IMR-90 (cell line): ENCODE results near the gene NBEA. TPM values are rescaled to one million over a fixed set of nuclear protein-coding genes. Genes with fewer than 3 reads are reported as not detected.
A peak's percentile ranks its signal among the peaks of the same experiment; 100 is the strongest.

Experiments
- ATAC-seq: fragments of 200-7000 bp; cut with Tn5 transposase; 2 replicates; pipeline ENCODE4 v1.9.1; 2020; ENCODE audit warnings: low read depth, mild to moderate bottlenecking, moderate library complexity
- BruUV-seq: library from RNA; stranded (reverse); fragments of 400-500 nt; replicated peaks from 2 replicates; lab custom pipeline; 2021; lab: Mats Ljungman, UMichigan
- CTCF ChIA-PET: fragments of 300-600 bp; formaldehyde crosslinking; extraction: SDS; loops from one replicate; lab custom pipeline; 2021; ENCODE audit warnings: antibody characterized with exemption; lab: Yijun Ruan, JAX
- POLR2A ChIA-PET: fragments of 300-600 bp; sonication (Branson Sonifier 250); formaldehyde crosslinking; loops from one replicate; lab custom pipeline; 2022; ENCODE audit warnings: antibody characterized with exemption; ENCODE audit not compliant: unreplicated experiment; lab: Charles Lee
- DNase-seq: peaks from one replicate; pipeline ENCODE4 v3.0.0; 2013
- H2AFZ ChIP-seq: replicated peaks from 2 replicates; pipeline ENCODE3; 2013; ENCODE audit warnings: low read length, mild to moderate bottlenecking; ENCODE audit not compliant: poor library complexity
- H2AK5ac ChIP-seq: 2 replicates; pipeline ENCODE4 v1.6.1; 2013; ENCODE audit warnings: low read depth, low read length, inconsistent platforms
- H2AK9ac ChIP-seq: replicated peaks from 2 replicates; pipeline ENCODE3; 2013; ENCODE audit warnings: mild to moderate bottlenecking, low read depth, low read length, moderate library complexity; ENCODE audit not compliant: poor library complexity
- H2BK120ac ChIP-seq: 2 replicates; pipeline ENCODE4 v1.6.1; 2013; ENCODE audit warnings: low read depth, low read length, inconsistent platforms
- H2BK15ac ChIP-seq: 3 replicates; pipeline ENCODE4 v1.6.1; 2013; ENCODE audit warnings: low read depth, low read length, inconsistent platforms
- H2BK20ac ChIP-seq: 2 replicates; pipeline ENCODE4 v1.6.1; 2013; ENCODE audit warnings: low read depth, mild to moderate bottlenecking, inconsistent platforms, low read length, moderate library complexity
- H2BK5ac ChIP-seq: 2 replicates; pipeline ENCODE4 v1.6.1; 2013; ENCODE audit warnings: mild to moderate bottlenecking, low read depth, low read length, inconsistent platforms; ENCODE audit not compliant: poor library complexity, severe bottlenecking
- H3K14ac ChIP-seq: replicated peaks from 2 replicates; pipeline ENCODE4 v1.6.1; 2013; ENCODE audit warnings: low read depth, low read length, inconsistent platforms
- H3K18ac ChIP-seq: 2 replicates; pipeline ENCODE4 v1.6.1; 2013; ENCODE audit warnings: low read depth, low read length, control low read depth
- H3K23ac ChIP-seq: 2 replicates; pipeline ENCODE4 v1.6.1; 2013; ENCODE audit warnings: low read depth, low read length, inconsistent platforms
- H3K27ac ChIP-seq: 2 replicates; pipeline ENCODE4 v1.5.1; 2013; ENCODE audit warnings: mild to moderate bottlenecking, control low read depth, low read length; ENCODE audit not compliant: insufficient read depth
- H3K27me3 ChIP-seq: 2 replicates; pipeline ENCODE4 v1.6.1; 2013; ENCODE audit warnings: low read length; ENCODE audit not compliant: control insufficient read depth, insufficient read depth
- H3K36me3 ChIP-seq: 2 replicates; pipeline ENCODE4 v1.6.1; 2013; ENCODE audit warnings: low read length, mixed read lengths; ENCODE audit not compliant: control insufficient read depth, insufficient read depth
- H3K4ac ChIP-seq: 2 replicates; pipeline ENCODE4 v1.6.1; 2013; ENCODE audit warnings: low read depth, low read length, inconsistent platforms
- H3K4me1 ChIP-seq: 2 replicates; pipeline ENCODE4 v1.6.1; 2013; ENCODE audit warnings: low read length, mixed read lengths; ENCODE audit not compliant: control insufficient read depth, insufficient read depth
- H3K4me2 ChIP-seq: 2 replicates; pipeline ENCODE4 v1.6.1; 2013; ENCODE audit warnings: low read depth, mild to moderate bottlenecking, control low read depth, low read length, moderate library complexity
- H3K4me3 ChIP-seq: 2 replicates; pipeline ENCODE4 v1.5.1; 2013; ENCODE audit warnings: low read depth, mild to moderate bottlenecking, control low read depth, low read length, moderate library complexity; ENCODE audit not compliant: insufficient read depth
- H3K56ac ChIP-seq: 2 replicates; pipeline ENCODE4 v1.6.1; 2013; ENCODE audit warnings: low read length, inconsistent platforms; ENCODE audit not compliant: insufficient read depth; ENCODE audit errors: extremely low read depth
- H3K79me1 ChIP-seq, 2 experiments: 2 replicates each; pipeline ENCODE4 v1.6.1; 2013; ENCODE audit warnings: low read length in 2 of 2, inconsistent platforms in 1 of 2, low read depth in 1 of 2
- H3K9ac ChIP-seq: 2 replicates; pipeline ENCODE4 v1.6.1; 2013; ENCODE audit warnings: low read depth, low read length, control low read depth
- H3K9me1 ChIP-seq: 2 replicates; pipeline ENCODE4 v1.6.1; 2013; ENCODE audit warnings: low read length, inconsistent platforms; ENCODE audit not compliant: insufficient read depth
- H3K9me3 ChIP-seq: 2 replicates; pipeline ENCODE4 v1.6.1; 2013; ENCODE audit warnings: low read length; ENCODE audit not compliant: control insufficient read depth, insufficient read depth
- H4K20me1 ChIP-seq: 2 replicates; pipeline ENCODE4 v1.6.1; 2013; ENCODE audit warnings: low read length, inconsistent platforms; ENCODE audit not compliant: insufficient read depth
- H4K5ac ChIP-seq: 2 replicates; pipeline ENCODE4 v1.6.1; 2013; ENCODE audit warnings: mild to moderate bottlenecking, low read depth, low read length, control low read depth
- H4K8ac ChIP-seq, 2 experiments: 2 replicates each; pipeline ENCODE4 v1.6.1; 2013; ENCODE audit warnings: low read depth in 2 of 2, low read length in 2 of 2, control low read depth in 1 of 2, inconsistent platforms in 1 of 2
- H4K91ac ChIP-seq: 2 replicates; pipeline ENCODE4 v1.6.1; 2013; ENCODE audit warnings: low read depth, low read length, inconsistent platforms; ENCODE audit not compliant: insufficient read depth
- BHLHE40 ChIP-seq: fragments of 150-350 bp; IDR thresholded peaks from 2 replicates; pipeline ENCODE4 v1.6.1; 2016; ENCODE audit warnings: mild to moderate bottlenecking, low read depth, low read length
- ELK1 ChIP-seq: fragments of 150-350 bp; IDR thresholded peaks from 2 replicates; pipeline ENCODE4 v1.6.1; 2016; ENCODE audit warnings: low read depth, mild to moderate bottlenecking, low read length, moderate library complexity, borderline replicate concordance
- FOS ChIP-seq: fragments of 150-350 bp; IDR thresholded peaks from 2 replicates; pipeline ENCODE4 v1.6.1; 2016; ENCODE audit warnings: low read depth, low read length
- MAFK ChIP-seq: IDR thresholded peaks from 2 replicates; pipeline ENCODE4 v1.6.1; 2012; ENCODE audit warnings: low read depth, low read length, improper control_type of control experiment
- MXI1 ChIP-seq: IDR thresholded peaks from 2 replicates; pipeline ENCODE4 v1.6.1; 2012; ENCODE audit warnings: low read depth, mild to moderate bottlenecking, low read length, moderate library complexity, borderline replicate concordance
- POLR2A ChIP-seq: IDR thresholded peaks from 2 replicates; pipeline ENCODE4 v1.6.1; 2012; ENCODE audit warnings: mild to moderate bottlenecking, low read depth, low read length
- RAD21 ChIP-seq: IDR thresholded peaks from 2 replicates; pipeline ENCODE4 v1.6.1; 2012; ENCODE audit warnings: low read length, improper control_type of control experiment
- RFX5 ChIP-seq: IDR thresholded peaks from 2 replicates; pipeline ENCODE4 v1.8.0; 2012; ENCODE audit warnings: low read depth, mild to moderate bottlenecking, low read length, moderate library complexity
- USF2 ChIP-seq: fragments of 150-350 bp; IDR thresholded peaks from 2 replicates; pipeline ENCODE4 v1.6.1; 2017; ENCODE audit warnings: mild to moderate bottlenecking, antibody characterized with exemption, low read length, low read depth
- WGBS, 2 experiments: methylation state at CpG; one replicate each; pipeline versions ENCODE4 v1.1.5 to v1.1.7; 2013; ENCODE audit warnings: missing lambda C conversion rate in 2 of 2; ENCODE audit not compliant: insufficient read length in 1 of 2; ENCODE audit errors: extremely low coverage in 2 of 2; 5-methylcytosine and 5-hydroxymethylcytosine counted together
- dilution Hi-C: fragments of 300-500 bp; cut with HindIII; formaldehyde crosslinking; loops from one replicate; pipeline ENCODE4 v1.14.3; 2018; ENCODE audit warnings: low sequenced_read_pairs; ENCODE audit not compliant: unreplicated experiment
- in situ Hi-C: fragments of 300-500 bp; cut with MboI; formaldehyde crosslinking; loops from 3 replicates; pipeline ENCODE4 v1.14.3; 2019; ENCODE audit warnings: low sequenced_read_pairs, inconsistent platforms, mixed read lengths
- intact Hi-C: fragments of 100-400 bp; cut with micrococcal nuclease; formaldehyde crosslinking; loops from 2 replicates; pipeline ENCODE4 v1.10.0; 2022
- polyA plus RNA-seq, 3 experiments: library from polyadenylated mRNA; depleted of rRNA; stranded (reverse); fragments of >200 nt; gene quantifications; 2 replicates each; pipeline ENCODE4 v1.2.3, GENCODE V29; 2012; ENCODE audit warnings: low replicate concordance in 1 of 3
- total RNA-seq: library from RNA; depleted of rRNA; stranded (reverse); fragments of >200 nt; gene quantifications from 2 replicates; pipeline ENCODE4 v1.2.3, GENCODE V29; 2012

NBEA gene
- total and polyA plus RNA-seq, 2 of the 4 experiments (the other 2 are of a cell fraction), result 0.82 to 2.2 TPM

DNA sequence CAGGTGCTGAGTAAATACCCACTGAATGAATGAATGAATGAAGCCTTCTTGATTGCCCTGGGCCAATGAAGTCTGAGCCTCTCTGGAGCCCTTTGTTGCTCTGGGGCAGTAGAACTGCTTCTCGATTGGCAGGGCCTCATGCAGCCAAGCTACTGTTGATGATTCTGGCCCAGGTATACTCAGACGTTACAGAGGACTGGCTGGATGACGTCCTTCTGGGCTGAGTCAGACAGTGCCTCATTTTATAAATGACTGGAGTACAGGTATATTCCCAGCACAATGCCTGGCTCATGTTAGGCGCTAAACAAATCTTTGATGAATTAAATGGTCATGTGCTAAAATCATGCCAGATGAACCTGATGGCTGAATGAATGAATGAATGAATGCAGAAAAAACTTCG is 778.2 kb downstream of the NBEA start:
- Histone ChIP-seq H3K18ac (no peak overlapping the region), H3K56ac (no peak overlapping the region), H2AFZ (no peak overlapping the region), H3K4me1 (peaks cover 10% of the 10 kb centered on the region), H3K9me3 (no peaks in the 10 kb centered on the region), H3K27ac (no peak overlapping the region), H2AK9ac (no peak overlapping the region), H2BK5ac (no peak overlapping the region), H3K36me3 (no peaks in the 10 kb centered on the region), H4K20me1 (no peaks in the 10 kb centered on the region), H2BK20ac (no peak overlapping the region), H4K5ac (no peak overlapping the region; the same call in 1 of the 2 replicates), H3K27me3 (no peaks in the 10 kb centered on the region), H2BK120ac (no peak overlapping the region), H4K8ac (no peak overlapping the region), H3K9me1 (no peaks in the 10 kb centered on the region; the same call in 1 of the 2 replicates), H3K4me2 (no peak overlapping the region), H3K4me3 (no peak overlapping the region), H2BK15ac (no peak overlapping the region), H3K4ac (peak overlapping the region; percentile 5), H3K14ac (no peak overlapping the region), H3K23ac (no peak overlapping the region), H3K9ac (no peak overlapping the region), H4K91ac (peak overlapping the region; percentile 1; the same call in 1 of the 2 replicates), H3K79me1 (no peaks in the 10 kb centered on the region), H2AK5ac (no peak overlapping the region; the same call in 1 of the 2 replicates)
- no peak for TF ChIP-seq POLR2A
- no peak for TF ChIP-seq ELK1
- no peak for TF ChIP-seq FOS
- TF ChIP-seq MAFK, result no peak
- no peak for TF ChIP-seq MXI1
- TF ChIP-seq BHLHE40, result no peak
- TF ChIP-seq RFX5, result no peak
- no peak for TF ChIP-seq USF2
- no peak for TF ChIP-seq RAD21
- no TSS peak for BruUV-seq
- no peak for DNase-seq
- in situ Hi-C loops (loop anchor here (10.0 kb wide), 1 partner anchor 235 kb away; no protein-coding TSS in a partner anchor), intact Hi-C loops (loop anchor here (2.0 to 10.0 kb wide), 3 partner anchors 99 to 513 kb away; partner anchors contain the start of gene MAB21L1), dilution Hi-C loops (no loop called here)
- no peak for ATAC-seq
- POLR2A ChIA-PET, result no interaction called here
- CTCF ChIA-PET, result interaction anchor here (0.6 kb wide), 1 partner anchor 69 kb away, joined by 7 read pairs; no protein-coding TSS in a partner anchor
- WGBS, 2 experiments, result 78% methylated on average over 1 of the region's 5 CpGs; no CpG with 5 or more reads in 1 of the 2 experiments
